Measurements from ENCODE around the gene SMIM22. TPM values are rescaled to one million over a fixed set of nuclear protein-coding genes. Genes with fewer than 3 reads are reported as not detected.

The SMIM22 gene
- total and polyA plus RNA-seq, 4 donors = 26.8 to 324 (median 97.0) TPM

- no peak for TF ChIP-seq CTCF (IDR thresholded peaks at IDR 0.05; ENCODE audit: control extremely low read depth, extremely low read depth)
- Histone ChIP-seq H3K9ac (ENCODE audit: insufficient read depth in 1 of 2, low read length in 2 of 2) (no peak overlapping the region), H3K27me3 (ENCODE audit: control insufficient read depth in 3 of 3, insufficient read depth in 3 of 3, low read length in 2 of 3) (no peaks in the 10 kb centered on the region), H3K27ac (ENCODE audit: low read depth in 1 of 2, low read length in 1 of 2) (no peak overlapping the region), H3K9me3 (ENCODE audit: control insufficient read depth in 4 of 4, insufficient read depth in 3 of 4, low read length in 3 of 4) (no peaks in the 10 kb centered on the region), H3K36me3 (ENCODE audit: control insufficient read depth in 4 of 4, insufficient read depth in 4 of 4, low read length in 4 of 4) (peaks cover 16 to 58% (median 28%) of the 10 kb centered on the region in 4 donors), H3K4me3 (no peak overlapping the region), H3K4me1 (ENCODE audit: control insufficient read depth in 5 of 5, insufficient read depth in 5 of 5, low read length in 5 of 5) (peaks cover 0 to 5% (median 0%) of the 10 kb centered on the region in 5 donors)
- whole genome bisulfite sequencing, 2 donors = 100% methylated on average over 1 of the region's 1 CpG
- DNase-seq (no peak), ATAC-seq (ENCODE audit: insufficient read depth, low FRiP score) (no peak)
Measured at GRCh38 chr16:4833584-4833983, 38.4 kb downstream of the SMIM22 start.

GRCh38 chr16:4836727-4837126 is 41.6 kb downstream of the SMIM22 start:
- Histone ChIP-seq H3K27ac (ENCODE audit: low read depth in 1 of 2, low read length in 1 of 2) (no peak overlapping the region), H3K9ac (ENCODE audit: insufficient read depth in 1 of 2, low read length in 2 of 2) (no peak overlapping the region), H3K27me3 (ENCODE audit: control insufficient read depth in 3 of 3, insufficient read depth in 3 of 3, low read length in 2 of 3) (no peaks in the 10 kb centered on the region), H3K9me3 (ENCODE audit: control insufficient read depth in 4 of 4, insufficient read depth in 3 of 4, low read length in 3 of 4) (no peaks in the 10 kb centered on the region), H3K36me3 (ENCODE audit: control insufficient read depth in 4 of 4, insufficient read depth in 4 of 4, low read length in 4 of 4) (peaks cover 19 to 54% (median 35%) of the 10 kb centered on the region in 4 donors), H3K4me1 (ENCODE audit: control insufficient read depth in 5 of 5, insufficient read depth in 5 of 5, low read length in 5 of 5) (peaks cover 0 to 5% (median 0%) of the 10 kb centered on the region in 5 donors), H3K4me3 (no peak overlapping the region)
- TF ChIP-seq CTCF (IDR thresholded peaks at IDR 0.05; ENCODE audit: control extremely low read depth, extremely low read depth) = no peak
- ATAC-seq (ENCODE audit: insufficient read depth, low FRiP score) (no peak), DNase-seq (no peak)
- 98 to 100% methylated on average over 2 of the region's 2 CpGs for WGBS, 2 donors

- no peak for ATAC-seq (ENCODE audit: insufficient read depth, low FRiP score)
- no peak overlapping the region for H3K27ac ChIP-seq (ENCODE audit: low read depth in 1 of 2, low read length in 1 of 2)
- no peaks in the 10 kb centered on the region for H3K27me3 ChIP-seq (ENCODE audit: control insufficient read depth in 3 of 3, insufficient read depth in 3 of 3, low read length in 2 of 3)
- no peak overlapping the region for H3K4me3 ChIP-seq
- peaks cover 0 to 5% (median 0%) of the 10 kb centered on the region in 5 donors for H3K4me1 ChIP-seq (ENCODE audit: control insufficient read depth in 5 of 5, insufficient read depth in 5 of 5, low read length in 5 of 5)
- TF ChIP-seq CTCF (IDR thresholded peaks at IDR 0.05; ENCODE audit: control extremely low read depth, extremely low read depth) = no peak
- WGBS, 2 donors = 86 to 95% methylated on average over 13 of the region's 13 CpGs
- H3K9ac ChIP-seq (ENCODE audit: insufficient read depth in 1 of 2, low read length in 2 of 2) = no peak overlapping the region
- H3K9me3 ChIP-seq (ENCODE audit: control insufficient read depth in 4 of 4, insufficient read depth in 3 of 4, low read length in 3 of 4) = no peaks in the 10 kb centered on the region
- no peak for DNase-seq
- peaks cover 19 to 45% (median 33%) of the 10 kb centered on the region in 4 donors for H3K36me3 ChIP-seq (ENCODE audit: control insufficient read depth in 4 of 4, insufficient read depth in 4 of 4, low read length in 4 of 4)
Measured at GRCh38 chr16:4837733-4838501, 42.7 kb downstream of the SMIM22 start.

Measured in lung (tissue), 12 donors.